C4-2B (cell line): ENCODE data around the gene IQCB1.

Experiments
- ZFX ChIP-seq: fragments of 450-650 bp; IDR thresholded peaks from 2 replicates; pipeline ENCODE4 v1.6.1; 2017
- TF ChIP-seq, protein P1 (sequence below): fragments of 450-650 bp; conservative IDR thresholded peaks from 2 replicates; pipeline ENCODE4 v1.5.1; 2017; ENCODE audit warnings: mild to moderate bottlenecking

DNA sequence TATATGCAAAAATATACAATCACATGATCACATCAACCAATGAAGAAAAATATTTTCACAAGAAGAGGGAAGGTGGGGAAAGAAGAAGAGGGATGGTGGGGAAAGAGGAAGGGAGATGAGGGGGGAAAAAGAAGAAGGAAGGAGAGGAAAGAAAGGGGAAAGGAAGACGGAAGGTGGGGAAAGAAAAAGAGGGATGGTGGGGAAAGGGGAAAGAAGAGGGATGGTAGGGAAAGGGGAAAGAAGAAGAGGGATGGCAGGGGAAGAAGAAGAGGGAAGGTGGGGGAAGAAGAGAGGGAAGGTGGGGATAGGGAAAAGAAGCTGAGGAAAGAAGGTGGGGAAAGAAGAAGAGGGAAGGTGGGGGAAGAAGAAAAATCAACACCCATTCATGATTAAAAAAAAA, 82.1 kb downstream of the IQCB1 start:
- TF ChIP-seq, protein P1, sequence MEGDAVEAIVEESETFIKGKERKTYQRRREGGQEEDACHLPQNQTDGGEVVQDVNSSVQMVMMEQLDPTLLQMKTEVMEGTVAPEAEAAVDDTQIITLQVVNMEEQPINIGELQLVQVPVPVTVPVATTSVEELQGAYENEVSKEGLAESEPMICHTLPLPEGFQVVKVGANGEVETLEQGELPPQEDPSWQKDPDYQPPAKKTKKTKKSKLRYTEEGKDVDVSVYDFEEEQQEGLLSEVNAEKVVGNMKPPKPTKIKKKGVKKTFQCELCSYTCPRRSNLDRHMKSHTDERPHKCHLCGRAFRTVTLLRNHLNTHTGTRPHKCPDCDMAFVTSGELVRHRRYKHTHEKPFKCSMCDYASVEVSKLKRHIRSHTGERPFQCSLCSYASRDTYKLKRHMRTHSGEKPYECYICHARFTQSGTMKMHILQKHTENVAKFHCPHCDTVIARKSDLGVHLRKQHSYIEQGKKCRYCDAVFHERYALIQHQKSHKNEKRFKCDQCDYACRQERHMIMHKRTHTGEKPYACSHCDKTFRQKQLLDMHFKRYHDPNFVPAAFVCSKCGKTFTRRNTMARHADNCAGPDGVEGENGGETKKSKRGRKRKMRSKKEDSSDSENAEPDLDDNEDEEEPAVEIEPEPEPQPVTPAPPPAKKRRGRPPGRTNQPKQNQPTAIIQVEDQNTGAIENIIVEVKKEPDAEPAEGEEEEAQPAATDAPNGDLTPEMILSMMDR, result no peak
- TF ChIP-seq ZFX, result no peak
